Vagina (tissue), 2 donors: ENCODE measurements around the gene TFAP2D.

ENCODE experiments used
- CTCF ChIP-seq, 3 experiments: fragments of 450-650 bp in 2 of 3; fragments of 200-600 bp in 1 of 3; sonication (generic) in 1 of 3; IDR thresholded peaks; one replicate each; pipeline ENCODE4 v1.5.1; 2017 to 2019; ENCODE audit warnings: antibody characterized with exemption in 3 of 3, mild to moderate bottlenecking in 2 of 3, moderate library complexity in 2 of 3
- POLR2A ChIP-seq, 2 donors: fragments of 450-650 bp; IDR thresholded peaks; one replicate each; pipeline ENCODE4 v1.6.1; 2017; ENCODE audit warnings: antibody characterized with exemption in 2 of 2, mild to moderate bottlenecking in 2 of 2, moderate library complexity in 2 of 2

- no peak for TF ChIP-seq CTCF (IDR thresholded peaks at IDR 0.05)
- TF ChIP-seq POLR2A (IDR thresholded peaks at IDR 0.05): no peak
These were observed 104.7 kb downstream of the TFAP2D start for GRCh38 chr6:50818020-50818419.
